H1 (cell line): Measurements from ENCODE around the gene STIMATE. TPM values are rescaled to one million over a fixed set of nuclear protein-coding genes. Genes with fewer than 3 reads are reported as not detected.

Source experiments
- CTCF ChIA-PET: fragments of 300-600 bp; sonication (Branson Sonifier 250); formaldehyde crosslinking; loops from one replicate; lab custom pipeline; 2021; ENCODE audit not compliant: partially characterized antibody; lab: Charles Lee
- POLR2A ChIA-PET: fragments of 300-600 bp; sonication (Branson Sonifier 250); formaldehyde crosslinking; loops from one replicate; lab custom pipeline; 2021; ENCODE audit warnings: inconsistent platforms; ENCODE audit not compliant: partially characterized antibody; lab: Charles Lee
- DNase-seq, 2 experiments: peaks; one replicate each; pipeline versions ENCODE4 v3.0.0 to v3.0.0-alpha.2; 2010 to 2022; ENCODE audit warnings: low spot score in 2 of 2, low read depth in 1 of 2, mixed read lengths in 1 of 2
- FAIRE-seq: peaks from 2 replicates; lab custom pipeline; 2011; peaks lifted over from hg19 to GRCh38; lab: Jason Lieb, UNC
- H2AFZ ChIP-seq: 2 replicates; pipeline ENCODE4 v1.8.1; 2012; ENCODE audit warnings: low read length, inconsistent platforms
- H2AK5ac ChIP-seq: 2 replicates; pipeline ENCODE4 v1.6.1; 2013; ENCODE audit warnings: low read depth, low read length
- H2BK120ac ChIP-seq: replicated peaks from 2 replicates; pipeline ENCODE3; 2013; ENCODE audit warnings: low read depth, low read length, inconsistent platforms
- H2BK12ac ChIP-seq: 2 replicates; pipeline ENCODE4 v1.6.1; 2013; ENCODE audit warnings: low read depth, low read length
- H2BK15ac ChIP-seq: 2 replicates; pipeline ENCODE4 v1.6.1; 2013; ENCODE audit warnings: low read length
- H2BK20ac ChIP-seq: 2 replicates; pipeline ENCODE4 v1.6.1; 2013; ENCODE audit warnings: low read length
- H2BK5ac ChIP-seq: 2 replicates; pipeline ENCODE4 v1.6.1; 2013; ENCODE audit warnings: low read depth, low read length
- H3K14ac ChIP-seq: 2 replicates; pipeline ENCODE4 v1.6.1; 2013; ENCODE audit warnings: inconsistent platforms; ENCODE audit not compliant: insufficient read length
- H3K18ac ChIP-seq: 2 replicates; pipeline ENCODE4 v1.6.1; 2013; ENCODE audit warnings: low read length; ENCODE audit errors: extremely low read depth
- H3K23ac ChIP-seq: 2 replicates; pipeline ENCODE4 v1.6.1; 2013; ENCODE audit warnings: inconsistent platforms; ENCODE audit not compliant: insufficient read length
- H3K23me2 ChIP-seq: 2 replicates; pipeline ENCODE4 v1.6.1; 2013; ENCODE audit warnings: low read depth, low read length
- H3K27ac ChIP-seq: 2 replicates; pipeline ENCODE4 v1.6.1; 2011; ENCODE audit warnings: low read depth, low read length, inconsistent platforms
- H3K27me3 ChIP-seq, 4 experiments: replicated peaks in 1 of 4; 1 replicate in 1 of 4; 2 replicates in 3 of 4; pipeline versions ENCODE4 v1.6.1 to v1.8.1; 2011 to 2013; ENCODE audit warnings: low read length in 3 of 4, mild to moderate bottlenecking in 3 of 4, inconsistent platforms in 2 of 4, mixed read lengths in 2 of 4, moderate library complexity in 1 of 4; ENCODE audit not compliant: control insufficient read depth in 3 of 4, insufficient read depth in 3 of 4; ENCODE audit errors: extremely low read depth in 1 of 4
- H3K36me3 ChIP-seq, 4 experiments: 2 replicates each; pipeline versions ENCODE4 v1.6.1 to v1.8.1; 2011 to 2013; ENCODE audit warnings: mild to moderate bottlenecking in 4 of 4, low read length in 3 of 4, moderate library complexity in 2 of 4, control low read depth in 1 of 4, inconsistent platforms in 1 of 4; ENCODE audit not compliant: insufficient read depth in 4 of 4, control insufficient read depth in 2 of 4
- H3K4ac ChIP-seq: replicated peaks from 2 replicates; pipeline ENCODE3; 2013; ENCODE audit warnings: low read length, low read depth, mixed read lengths, inconsistent platforms; ENCODE audit not compliant: insufficient read length
- H3K4me1 ChIP-seq, 4 experiments: replicated peaks in 1 of 4; 1 replicate in 1 of 4; 2 replicates in 3 of 4; pipeline versions ENCODE4 v1.6.1 to v1.8.1; 2011 to 2013; ENCODE audit warnings: low read length in 3 of 4, inconsistent platforms in 2 of 4, mixed read lengths in 1 of 4; ENCODE audit not compliant: insufficient read depth in 4 of 4, control insufficient read depth in 3 of 4
- H3K4me2 ChIP-seq, 2 experiments: 2 replicates each; pipeline versions ENCODE4 v1.6.1 to v1.8.1; 2011 to 2013; ENCODE audit warnings: low read depth in 2 of 2, low read length in 2 of 2, control low read depth in 1 of 2, inconsistent platforms in 1 of 2, mild to moderate bottlenecking in 1 of 2; ENCODE audit not compliant: insufficient read depth in 1 of 2
- H3K4me3 ChIP-seq, 4 experiments: fragments of 200-600, 300-600 bp in 1 of 4; sonication (generic), shearing (Covaris generic), sonication (Bioruptor Twin) in 1 of 4; 2 replicates each; pipeline versions ENCODE4 v1.5.1 to v1.8.1; 2011 to 2016; ENCODE audit warnings: low read length in 4 of 4, low read depth in 3 of 4, control low read depth in 2 of 4, inconsistent platforms in 2 of 4, mild to moderate bottlenecking in 2 of 4, mixed read lengths in 1 of 4, moderate library complexity in 1 of 4; ENCODE audit not compliant: insufficient read depth in 2 of 4; ENCODE audit errors: extremely low read depth in 1 of 4
- H3K56ac ChIP-seq: replicated peaks from 2 replicates; pipeline ENCODE3; 2013; ENCODE audit warnings: low read depth, mild to moderate bottlenecking, mixed read lengths, low read length, inconsistent platforms; ENCODE audit not compliant: insufficient read length
- H3K79me1 ChIP-seq: 2 replicates; pipeline ENCODE4 v1.6.1; 2013; ENCODE audit warnings: low read depth, low read length, control low read depth
- H3K79me2 ChIP-seq, 2 experiments: 2 replicates each; pipeline versions ENCODE4 v1.6.1 to v1.8.1; 2012 to 2013; ENCODE audit warnings: low read length in 2 of 2, mild to moderate bottlenecking in 2 of 2, inconsistent platforms in 1 of 2; ENCODE audit not compliant: insufficient read depth in 2 of 2, control insufficient read depth in 1 of 2
- H3K9ac ChIP-seq, 4 experiments: replicated peaks in 1 of 4; 1 replicate in 1 of 4; 2 replicates in 3 of 4; pipeline versions ENCODE4 v1.6.1 to v1.8.1; 2011 to 2013; ENCODE audit warnings: low read depth in 3 of 4, low read length in 3 of 4, control low read depth in 2 of 4, mild to moderate bottlenecking in 2 of 4, moderate library complexity in 2 of 4, inconsistent platforms in 1 of 4; ENCODE audit errors: extremely low read depth in 1 of 4
- H3K9me3 ChIP-seq, 2 experiments: 2 replicates each; pipeline versions ENCODE4 v1.6.1 to v1.8.1; 2012 to 2013; ENCODE audit warnings: mild to moderate bottlenecking in 2 of 2, moderate library complexity in 2 of 2, control low read depth in 1 of 2, inconsistent platforms in 1 of 2, low read depth in 1 of 2, low read length in 1 of 2, mixed read lengths in 1 of 2; ENCODE audit not compliant: insufficient read depth in 2 of 2
- H4K20me1 ChIP-seq, 2 experiments: replicated peaks in 1 of 2; 2 replicates each; pipeline versions ENCODE3 to v1.8.1; 2011 to 2013; ENCODE audit warnings: inconsistent platforms in 2 of 2, low read length in 2 of 2, mild to moderate bottlenecking in 1 of 2; ENCODE audit not compliant: insufficient read depth in 2 of 2, control insufficient read depth in 1 of 2
- H4K5ac ChIP-seq: 2 replicates; pipeline ENCODE4 v1.6.1; 2013; ENCODE audit warnings: low read length, low read depth, mixed read lengths, inconsistent platforms; ENCODE audit not compliant: insufficient read length
- H4K8ac ChIP-seq: 2 replicates; pipeline ENCODE4 v1.8.0; 2013; ENCODE audit warnings: mild to moderate bottlenecking, moderate library complexity, low read length, inconsistent platforms; ENCODE audit not compliant: insufficient read depth; ENCODE audit errors: extremely low read depth
- H4K91ac ChIP-seq: replicated peaks from 2 replicates; pipeline ENCODE3; 2013; ENCODE audit warnings: low read length, mixed read lengths, inconsistent platforms; ENCODE audit not compliant: insufficient read length
- GTF2F1 ChIP-seq: IDR thresholded peaks from 2 replicates; pipeline ENCODE4 v1.6.1; 2012; ENCODE audit warnings: low read depth, low read length, improper control_type of control experiment, borderline replicate concordance
- KDM1A ChIP-seq: fragments of 200-600, 300-600 bp; sonication (generic); IDR thresholded peaks from 2 replicates; pipeline ENCODE4 v1.7.1; 2016; ENCODE audit warnings: mild to moderate bottlenecking, low read length, borderline replicate concordance
- RFX5 ChIP-seq: IDR thresholded peaks from 2 replicates; pipeline ENCODE4 v1.6.1; 2011; ENCODE audit warnings: low read depth, low read length, improper control_type of control experiment, borderline replicate concordance
- TCF12 ChIP-seq: IDR thresholded peaks from 2 replicates; pipeline ENCODE4 v1.6.1; 2011; ENCODE audit warnings: low read depth, mild to moderate bottlenecking, low read length
- WGBS, 2 experiments: shearing (Covaris generic) in 1 of 2; methylation state at CpG; one replicate each; pipeline versions ENCODE4 v1.1.6 to v1.1.7; 2013 to 2015; ENCODE audit warnings: low lambda C conversion rate in 2 of 2, mixed read lengths in 2 of 2, inconsistent platforms in 1 of 2, low coverage in 1 of 2, missing lambda C conversion rate in 1 of 2; ENCODE audit not compliant: insufficient replicate concordance in 2 of 2, insufficient coverage in 1 of 2, insufficient read length in 1 of 2; ENCODE audit errors: extremely low coverage in 1 of 2, missing lambda C conversion rate in 1 of 2; 5-methylcytosine and 5-hydroxymethylcytosine counted together
- polyA plus RNA-seq, 7 experiments: library from polyadenylated mRNA; depleted of rRNA in 3 of 7; stranded (reverse) in 5 of 7; unstranded in 2 of 7; fragments of >200 nt in 5 of 7; fragments of 200-250 nt in 2 of 7; gene quantifications; 1 replicate in 5 of 7; 2 replicates in 1 of 7; 4 replicates in 1 of 7; pipeline versions ENCODE4 v1.2.1 to v1.2.3, GENCODE V29; 2011 to 2013; ENCODE audit warnings: missing spikeins in 2 of 7, mixed read lengths in 2 of 7
- total RNA-seq: library from RNA; stranded (reverse); fragmentation: NEBNext Ultra II Directional; extraction: Animal tissue kit (Norgen Biotek cat#: 25700); gene quantifications from 2 replicates; pipeline ENCODE4 v1.2.1, GENCODE V29; 2021

Gene STIMATE
- total and polyA plus RNA-seq, 2 of the 8 experiments (the other 6 are each of a cell fraction or from before 2014, with no cell fraction given) = 17.5 to 22.1 TPM

- Histone ChIP-seq H3K36me3 (no peaks in the 10 kb centered on the region), H3K4me2 (no peak overlapping the region), H2BK120ac (no peak overlapping the region), H3K9me3 (no peaks in the 10 kb centered on the region), H3K27me3 (no peaks in the 10 kb centered on the region), H3K79me1 (no peaks in the 10 kb centered on the region), H2AK5ac (no peak overlapping the region), H2BK12ac (no peak overlapping the region), H2BK15ac (no peak overlapping the region), H4K20me1 (peaks cover 0 to 3% of the 10 kb centered on the region in 2 experiments), H4K8ac (no peak overlapping the region), H3K4me3 (no peak overlapping the region), H3K79me2 (no peaks in the 10 kb centered on the region), H2BK20ac (0 out of 2 replicates have a peak overlapping the region, but pooled peaks have one; percentile 18), H3K23me2 (no peaks in the 10 kb centered on the region), H3K14ac (no peak overlapping the region), H3K27ac (no peak overlapping the region), H3K4ac (no peak overlapping the region), H3K4me1 (no peaks in the 10 kb centered on the region), H2AFZ (no peak overlapping the region), H2BK5ac (0 out of 2 replicates have a peak overlapping the region, but pooled peaks have one; percentile 21), H4K91ac (no peak overlapping the region), H3K18ac (no peak overlapping the region), H3K9ac (no peak overlapping the region), H4K5ac (no peak overlapping the region), H3K23ac (no peak overlapping the region), H3K56ac (no peak overlapping the region)
- TF ChIP-seq GTF2F1 = no peak
- peak; percentile 68; the same call in 1 of the 2 replicates for TF ChIP-seq KDM1A
- TF ChIP-seq TCF12 = no peak
- no peak for TF ChIP-seq RFX5
- 85% methylated on average over 7 of the region's 7 CpGs; no CpG with 5 or more reads in 1 of the 2 experiments for WGBS, 2 experiments
- DNase-seq = no peak
- FAIRE-seq = no peak
- ChIA-PET CTCF (interaction anchor here (0.7 to 3.4 kb wide), 7 partner anchors 9 to 107 kb away, joined by 3 to 28 read pairs (median 3); partner anchors contain the start of gene STIMATE), POLR2A (interaction anchor here (0.8 to 2.5 kb wide), 3 partner anchors 9 to 22 kb away, joined by 3 to 10 read pairs (median 3); partner anchors contain the start of gene NEK4)
Measured at GRCh38 chr3:52790337-52790736, 107.0 kb downstream of the STIMATE start.
